ENCODE measurements around the gene BCL2A1.
"Not testable (repeated sequence)": the region's sequence is repeated elsewhere in the genome, so short reads cannot be mapped to it uniquely, and the experiment has no call there.

BCL2A1 gene

DNA sequence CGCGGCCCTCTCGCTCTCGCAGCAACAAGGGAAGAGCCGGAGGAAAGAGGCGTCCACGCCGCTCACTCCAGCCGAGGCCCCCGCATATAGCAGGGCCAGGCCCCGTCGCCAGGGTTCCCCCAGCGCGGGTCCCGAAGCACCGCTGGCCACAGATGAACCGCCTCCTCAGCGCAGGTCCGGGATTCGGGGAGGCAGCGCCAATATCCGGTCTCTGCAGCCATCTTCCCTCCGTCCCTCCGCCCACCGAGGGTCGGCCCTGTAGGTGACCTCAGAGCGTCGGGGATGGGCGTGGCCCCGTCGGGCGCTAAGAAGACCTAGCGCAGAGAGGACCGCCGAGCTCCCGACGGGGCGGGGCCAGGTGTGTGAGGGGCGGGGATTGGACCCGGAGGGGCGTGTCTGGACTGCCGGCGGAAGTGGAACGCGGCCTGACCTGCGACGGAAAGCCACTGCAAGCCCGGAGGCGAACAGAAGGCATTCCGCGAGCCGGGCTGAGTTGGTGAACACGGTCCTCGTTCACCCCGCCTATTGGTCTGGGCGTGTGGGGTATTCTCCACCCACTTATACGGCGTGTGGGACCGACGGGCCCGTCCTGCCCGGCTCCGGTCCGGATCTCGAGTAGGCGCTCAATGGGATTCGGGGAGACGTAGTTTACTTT lies 47.4 kb downstream of the BCL2A1 start:
- peak; percentile 99 for DNase-seq (ENCODE audit: low read depth, low spot score)

DNA sequence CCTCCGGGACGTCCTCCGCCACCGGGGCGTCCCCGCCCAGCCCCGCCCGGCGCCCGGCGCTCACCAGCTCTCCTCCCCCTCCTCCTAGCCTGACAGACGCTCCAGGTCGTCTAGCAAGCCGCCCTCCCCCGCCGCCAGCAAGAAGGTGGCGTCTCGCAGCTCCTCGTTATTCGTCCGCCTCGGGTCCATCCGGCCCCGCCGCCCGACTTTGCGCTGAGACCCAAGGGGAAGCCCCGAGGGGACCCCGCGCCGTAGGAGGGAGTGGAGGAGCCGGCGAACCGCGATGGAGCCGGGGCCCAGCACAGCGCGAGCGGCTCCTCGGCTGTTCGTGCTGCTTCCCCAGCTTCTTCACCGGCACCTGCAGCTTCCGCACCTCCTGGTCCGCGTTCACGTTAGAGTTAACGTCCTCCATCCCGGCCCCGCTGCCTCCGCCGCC lies 47.9 kb downstream of the BCL2A1 start:
- no peak for DNase-seq (ENCODE audit: low read depth, low spot score)

- DNase-seq (ENCODE audit: low read depth, low spot score) = peak; percentile 77
Observed at GRCh38 chr15:79922512-79923078, 48.4 kb downstream of the BCL2A1 start.

DNA sequence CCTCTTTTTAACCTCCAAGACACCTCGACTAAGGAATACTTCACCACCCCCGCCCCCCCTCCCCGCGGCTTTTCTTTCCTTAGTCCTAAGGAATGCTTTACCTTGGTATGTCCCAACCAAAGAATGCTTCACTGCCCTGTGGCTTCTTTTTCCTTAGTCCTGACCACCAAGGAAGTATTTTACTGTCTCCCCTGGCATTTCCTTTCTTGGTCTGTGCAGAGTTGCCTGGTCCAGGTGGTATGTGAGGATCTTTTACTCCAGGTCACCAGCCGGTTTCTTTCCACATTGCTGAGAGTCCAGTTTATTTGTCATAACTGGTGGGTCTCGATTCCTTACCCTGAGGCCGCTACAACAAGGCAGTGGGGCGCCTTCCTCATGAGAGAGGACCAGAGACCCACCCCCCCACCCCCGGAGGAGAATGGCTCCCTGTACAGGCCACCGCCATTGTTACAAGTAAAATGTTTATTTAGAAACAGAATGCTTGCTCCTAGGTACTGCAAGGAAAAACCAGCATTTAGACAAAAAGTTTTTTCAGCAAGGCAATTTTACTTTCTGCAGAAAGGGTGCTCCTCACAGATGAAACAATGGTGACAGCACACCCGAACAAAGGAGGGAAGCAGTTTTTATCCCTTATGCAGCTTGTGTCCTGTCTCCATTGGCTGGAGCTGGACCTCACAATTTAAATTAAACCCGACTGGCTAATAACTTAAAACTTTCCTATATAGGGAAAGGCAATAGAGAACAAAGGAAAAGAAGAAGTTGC lies 51.1 kb downstream of the BCL2A1 start:
- DNase-seq (ENCODE audit: low read depth, low spot score) = no peak

DNA sequence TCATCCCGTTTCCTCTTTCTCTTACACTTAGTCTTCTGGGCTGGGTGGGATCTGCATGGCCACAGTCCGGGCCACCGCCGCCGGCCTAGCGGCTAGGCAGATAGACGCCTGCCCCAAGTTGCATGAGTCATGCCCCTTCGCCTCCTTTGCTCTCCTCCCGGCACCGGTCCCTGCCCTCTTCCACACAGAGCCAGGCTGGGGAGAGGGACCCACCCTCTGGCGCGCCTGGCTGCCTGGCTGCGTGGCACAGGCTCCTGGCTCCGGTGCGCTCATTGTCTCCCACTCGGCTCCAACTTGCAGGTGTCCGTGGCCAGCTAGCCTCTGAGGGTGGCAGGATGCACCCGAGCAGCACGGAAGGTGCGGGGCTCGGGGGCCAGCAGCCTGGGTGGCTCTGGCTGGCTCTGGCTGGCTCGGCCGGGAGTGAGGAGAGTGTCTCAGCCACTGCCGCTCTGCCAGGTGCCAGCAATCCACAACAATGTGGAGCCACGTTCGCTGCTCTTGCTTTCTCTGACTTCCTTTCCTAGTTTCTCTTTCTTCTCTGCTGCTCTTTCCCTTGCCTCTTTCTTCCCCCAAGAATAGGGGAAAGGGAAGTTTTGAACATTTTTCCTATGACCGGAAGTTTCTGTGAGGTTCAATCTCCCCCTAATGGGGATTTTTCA lies 51.8 kb downstream of the BCL2A1 start:
- DNase-seq (ENCODE audit: low read depth, low spot score) = no peak

- no peak for DNase-seq (ENCODE audit: low read depth, low spot score)
Observed at GRCh38 chr15:79918278-79918677, 52.7 kb downstream of the BCL2A1 start.

DNA sequence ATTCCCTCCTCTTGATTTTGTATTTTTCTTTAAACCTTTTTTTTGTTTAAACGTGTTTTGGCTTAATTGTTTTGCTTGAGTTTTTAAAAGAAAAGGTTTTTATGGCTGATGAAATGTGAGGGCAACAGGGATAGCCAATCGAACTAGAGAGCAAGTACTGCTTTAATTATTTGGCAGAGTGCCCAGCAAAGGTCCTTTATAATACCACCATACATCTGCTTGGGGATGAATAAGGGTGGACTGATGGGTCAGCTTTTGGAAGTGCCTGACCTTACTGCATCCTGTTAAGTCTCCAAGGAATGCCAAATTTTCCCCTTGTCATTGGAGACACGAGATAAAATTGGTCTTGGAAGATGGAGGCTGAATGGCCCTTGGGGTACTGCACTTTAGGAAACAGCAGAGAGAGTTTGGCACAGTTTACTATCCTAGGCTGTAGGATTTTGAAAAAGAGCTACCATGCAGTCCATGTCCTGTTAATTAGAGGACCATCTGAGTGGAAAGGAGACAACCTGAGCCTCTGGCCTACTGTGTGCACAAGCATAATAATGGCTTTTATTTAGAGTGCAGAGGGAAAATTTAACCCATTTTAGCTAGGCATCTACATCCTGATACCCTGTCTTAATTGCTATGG lies 54.4 kb downstream of the BCL2A1 start:
- DNase-seq (ENCODE audit: low read depth, low spot score) = no peak

- not testable (repeated sequence) for DNase-seq (ENCODE audit: low read depth, low spot score)
Observed at GRCh38 chr15:79915776-79916501, 55.1 kb downstream of the BCL2A1 start.

- no peak for DNase-seq (ENCODE audit: low read depth, low spot score)
Observed at GRCh38 chr15:79914728-79915127, 56.3 kb downstream of the BCL2A1 start.

All from ELF-1 (cell line).